HCT116 (cell line): ENCODE data around the gene FXYD2. TPM values are rescaled to one million over a fixed set of nuclear protein-coding genes. Genes with fewer than 3 reads are reported as not detected.

Experiments
- ATAC-seq: fragments of 200-7000 bp; cut with Tn5 transposase; 2 replicates; pipeline ENCODE4 v1.9.1; 2020; ENCODE audit warnings: mild to moderate bottlenecking, moderate library complexity
- BruUV-seq: library from RNA; stranded (reverse); fragments of 400-500 nt; replicated peaks from 2 replicates; lab custom pipeline; 2021; lab: Mats Ljungman, UMichigan
- CTCF ChIA-PET: fragments of 300-600 bp; sonication (Branson Sonifier 250); formaldehyde crosslinking; loops from one replicate; lab custom pipeline; 2021; ENCODE audit warnings: antibody characterized with exemption; lab: Charles Lee
- POLR2A ChIA-PET: fragments of 300-600, 350-600 bp; sonication (Branson Sonifier 250); formaldehyde crosslinking; loops from one replicate; lab custom pipeline; 2021; ENCODE audit warnings: antibody characterized with exemption; lab: Charles Lee
- RAD21 ChIA-PET, 2 experiments: fragments of 300-600 bp; sonication (Branson Sonifier 250); formaldehyde crosslinking; loops; one replicate each; lab custom pipeline; 2023; ENCODE audit warnings: low total read pairs in 2 of 2; ENCODE audit not compliant: uncharacterized antibody in 2 of 2, unreplicated experiment in 2 of 2, low non-redundant PET in 1 of 2; lab: Charles Lee
- DNase-seq: peaks from one replicate; pipeline ENCODE4 v3.0.0-alpha.2; 2010; ENCODE audit warnings: low read depth, low spot score
- H2AFZ ChIP-seq: fragments of 200-600 bp; shearing (Covaris generic), sonication (generic); 2 replicates; pipeline ENCODE4 v1.6.1; 2017; ENCODE audit warnings: low read depth, mixed run types, mixed read lengths, antibody characterized with exemption, low read length; ENCODE audit not compliant: poor library complexity, severe bottlenecking
- H3K27ac ChIP-seq: 2 replicates; pipeline ENCODE4 v1.5.1; 2012; ENCODE audit warnings: low read depth, low read length
- H3K27me3 ChIP-seq: fragments of 200-600 bp; sonication (generic); 2 replicates; pipeline ENCODE4 v1.6.1; 2016; ENCODE audit warnings: mixed run types, low read length, mixed read lengths; ENCODE audit not compliant: insufficient read depth
- H3K36me3 ChIP-seq, 2 experiments: fragments of 200-500 bp in 1 of 2; fragments of 200-600 bp in 1 of 2; sonication (Bioruptor generic) in 1 of 2; sonication (generic) in 1 of 2; 2 replicates each; pipeline versions ENCODE4 v1.5.1 to v1.6.1; 2014 to 2016; ENCODE audit warnings: low read length in 2 of 2, inconsistent platforms in 1 of 2, mixed read lengths in 1 of 2, mixed run types in 1 of 2; ENCODE audit not compliant: insufficient read depth in 2 of 2, control insufficient read depth in 1 of 2
- H3K4me1 ChIP-seq, 2 experiments: fragments of 200-600 bp in 1 of 2; sonication (generic) in 1 of 2; 2 replicates each; pipeline versions ENCODE4 v1.5.1 to v1.6.1; 2012 to 2017; ENCODE audit warnings: low read length in 2 of 2, inconsistent platforms in 1 of 2, mild to moderate bottlenecking in 1 of 2, mixed read lengths in 1 of 2, mixed run types in 1 of 2, moderate library complexity in 1 of 2; ENCODE audit not compliant: insufficient read depth in 2 of 2, control insufficient read depth in 1 of 2
- H3K4me2 ChIP-seq: fragments of 200-600 bp; sonication (generic); 2 replicates; pipeline ENCODE4 v1.6.1; 2017; ENCODE audit warnings: mixed run types, low read length, mixed read lengths
- H3K4me3 ChIP-seq, 2 experiments: fragments of 200-600 bp in 1 of 2; sonication (generic) in 1 of 2; replicated peaks in 1 of 2; 2 replicates each; pipeline ENCODE4 v1.5.1; 2011 to 2016; ENCODE audit warnings: low read length in 2 of 2, control low read depth in 1 of 2, low read depth in 1 of 2, mild to moderate bottlenecking in 1 of 2, mixed read lengths in 1 of 2, mixed run types in 1 of 2
- H3K79me2 ChIP-seq: fragments of 200-600 bp; sonication (generic); 2 replicates; pipeline ENCODE4 v1.6.1; 2017; ENCODE audit warnings: mild to moderate bottlenecking, mixed run types, low read length, moderate library complexity, mixed read lengths; ENCODE audit not compliant: insufficient read depth
- H3K9ac ChIP-seq: fragments of 200-600 bp; sonication (generic); 2 replicates; pipeline ENCODE4 v1.6.1; 2016; ENCODE audit warnings: low read length, mixed read lengths
- H3K9me2 ChIP-seq: fragments of 200-600 bp; sonication (generic), shearing (Covaris generic); 2 replicates; pipeline ENCODE4 v1.6.1; 2017; ENCODE audit warnings: mixed run types, mild to moderate bottlenecking, moderate library complexity; ENCODE audit not compliant: insufficient read depth
- H3K9me3 ChIP-seq, 2 experiments: fragments of 200-500 bp in 1 of 2; fragments of 200-600 bp in 1 of 2; sonication (Bioruptor generic) in 1 of 2; sonication (generic) in 1 of 2; 2 replicates each; pipeline ENCODE4 v1.6.1; 2014 to 2017; ENCODE audit warnings: low read length in 2 of 2, mixed read lengths in 2 of 2, inconsistent platforms in 1 of 2, low read depth in 1 of 2, mild to moderate bottlenecking in 1 of 2, mixed run types in 1 of 2, moderate library complexity in 1 of 2; ENCODE audit not compliant: control insufficient read depth in 1 of 2, insufficient read depth in 1 of 2
- H4K20me1 ChIP-seq: fragments of 200-600 bp; sonication (generic), shearing (Covaris generic); 2 replicates; pipeline ENCODE4 v1.6.1; 2017; ENCODE audit warnings: mixed run types, mild to moderate bottlenecking, moderate library complexity; ENCODE audit not compliant: insufficient read depth
- ATF3 ChIP-seq: IDR thresholded peaks from 2 replicates; pipeline ENCODE4 v1.6.1; 2012
- CTCF ChIP-seq, 3 experiments: fragments of 200-600 bp in 1 of 3; sonication (generic) in 1 of 3; IDR thresholded peaks in 2 of 3; conservative IDR thresholded peaks in 1 of 3; 2 replicates each; pipeline ENCODE4 v1.5.1; 2012 to 2017; ENCODE audit warnings: low read depth in 2 of 3, low read length in 2 of 3, antibody characterized with exemption in 1 of 3, borderline replicate concordance in 1 of 3, control low read depth in 1 of 3, mild to moderate bottlenecking in 1 of 3, mixed read lengths in 1 of 3, mixed run types in 1 of 3, moderate library complexity in 1 of 3; ENCODE audit not compliant: insufficient read depth in 1 of 3
- EZH2phosphoT487 ChIP-seq: fragments of 200-600 bp; IDR thresholded peaks from 2 replicates; pipeline ENCODE4 v1.6.1; 2018; ENCODE audit warnings: antibody characterized with exemption, borderline replicate concordance
- FOSL1 ChIP-seq: IDR thresholded peaks from 2 replicates; pipeline ENCODE4 v1.6.1; 2012; ENCODE audit warnings: low read depth
- JUND ChIP-seq: IDR thresholded peaks from 2 replicates; pipeline ENCODE4 v1.6.1; 2012
- MAX ChIP-seq: IDR thresholded peaks from 2 replicates; pipeline ENCODE4 v1.6.1; 2012
- POLR2A ChIP-seq: IDR thresholded peaks from 2 replicates; pipeline ENCODE4 v1.7.0; 2011; ENCODE audit warnings: borderline replicate concordance; ENCODE audit not compliant: insufficient read depth, insufficient read length; ENCODE audit errors: extremely low read depth
- POLR2AphosphoS5 ChIP-seq: IDR thresholded peaks from 2 replicates; pipeline ENCODE4 v1.6.1; 2011; ENCODE audit warnings: mild to moderate bottlenecking, low read depth, low read length, moderate library complexity
- RAD21 ChIP-seq: IDR thresholded peaks from 2 replicates; pipeline ENCODE4 v1.6.1; 2012; ENCODE audit warnings: low read depth, mild to moderate bottlenecking
- SIN3A ChIP-seq: IDR thresholded peaks from 2 replicates; pipeline ENCODE4 v1.6.1; 2012; ENCODE audit warnings: low read depth
- SRF ChIP-seq: IDR thresholded peaks from 2 replicates; pipeline ENCODE4 v1.6.1; 2012; ENCODE audit warnings: low read depth
- TCF7L2 ChIP-seq: IDR thresholded peaks from 2 replicates; pipeline ENCODE4 v1.7.0; 2011; ENCODE audit warnings: borderline replicate concordance, inconsistent platforms; ENCODE audit not compliant: insufficient read depth, insufficient read length; ENCODE audit errors: extremely low read depth
- intact Hi-C: fragments of 100-400 bp; cut with micrococcal nuclease; formaldehyde crosslinking; loops from 2 replicates; pipeline ENCODE4 v1.10.0; 2022
- total RNA-seq: library from RNA; stranded (reverse); gene quantifications from one replicate; pipeline ENCODE4 v1.2.1, GENCODE V29; 2021; ENCODE audit not compliant: unreplicated experiment

Gene FXYD2
- total RNA-seq, 1 experiment from 2014 or later = 0.52 TPM

GRCh38 chr11:117823946-117824420 is 561 bp downstream of the FXYD2 start:
- no peak overlapping the region for H2AFZ ChIP-seq
- H3K27me3 ChIP-seq = no peaks in the 10 kb centered on the region
- RAD21 ChIA-PET = no interaction called here
- TF ChIP-seq MAX = no peak
- no peak for TF ChIP-seq SRF
- TF ChIP-seq POLR2A = no peak
- TF ChIP-seq RAD21 = no peak
- no peak for TF ChIP-seq JUND
- TF ChIP-seq POLR2AphosphoS5 = no peak
- TF ChIP-seq FOSL1 = no peak
- no peak for TF ChIP-seq TCF7L2
- no peak for TF ChIP-seq ATF3
- no peak for TF ChIP-seq SIN3A
- no peak for TF ChIP-seq CTCF (IDR thresholded peaks at IDR 0.05 in 2 of 3, conservative IDR thresholded peaks at IDR 0.05 in 1 of 3; ENCODE audit: borderline replicate concordance in 1 of 3, insufficient read depth in 1 of 3, low read depth in 2 of 3, low read length in 2 of 3)
- TF ChIP-seq EZH2phosphoT487 = no peak
- TF ChIP-seq, all 23 proteins: peak for 0
- CTCF ChIA-PET = interaction anchor here (0.6 to 10.0 kb wide), 3 partner anchors 121 to 230 kb away, joined by 3 to 224 read pairs (median 23); no protein-coding TSS in a partner anchor
- POLR2A ChIA-PET = interaction anchor here (1.5 kb wide), 1 partner anchor 123 kb away, joined by 4 read pairs; no protein-coding TSS in a partner anchor
- no peak overlapping the region for H3K4me2 ChIP-seq
- H3K9me2 ChIP-seq = no peaks in the 10 kb centered on the region
- ATAC-seq = no peak
- no peak overlapping the region for H3K4me3 ChIP-seq
- no peak overlapping the region for H3K9ac ChIP-seq
- no peaks in the 10 kb centered on the region for H4K20me1 ChIP-seq
- H3K4me1 ChIP-seq = peaks cover 3 to 22% of the 10 kb centered on the region in 2 experiments; a peak in 3 of 4 replicates
- no peaks in the 10 kb centered on the region for H3K9me3 ChIP-seq
- no peaks in the 10 kb centered on the region for H3K79me2 ChIP-seq
- DNase-seq = no peak
- no peak overlapping the region for H3K27ac ChIP-seq
- intact Hi-C loops = loop anchor here (1.0 kb wide), 1 partner anchor 229 kb away; no protein-coding TSS in a partner anchor
- BruUV-seq = no TSS peak
- no peaks in the 10 kb centered on the region for H3K36me3 ChIP-seq
